Globus pallidus (tissue), 1 donor: ENCODE measurements around the gene FEN1.

Experiments
- DNase-seq: peaks from one replicate; pipeline ENCODE4 v3.0.0-alpha.2; 2015; ENCODE audit warnings: low spot score

FEN1 gene

DNA sequence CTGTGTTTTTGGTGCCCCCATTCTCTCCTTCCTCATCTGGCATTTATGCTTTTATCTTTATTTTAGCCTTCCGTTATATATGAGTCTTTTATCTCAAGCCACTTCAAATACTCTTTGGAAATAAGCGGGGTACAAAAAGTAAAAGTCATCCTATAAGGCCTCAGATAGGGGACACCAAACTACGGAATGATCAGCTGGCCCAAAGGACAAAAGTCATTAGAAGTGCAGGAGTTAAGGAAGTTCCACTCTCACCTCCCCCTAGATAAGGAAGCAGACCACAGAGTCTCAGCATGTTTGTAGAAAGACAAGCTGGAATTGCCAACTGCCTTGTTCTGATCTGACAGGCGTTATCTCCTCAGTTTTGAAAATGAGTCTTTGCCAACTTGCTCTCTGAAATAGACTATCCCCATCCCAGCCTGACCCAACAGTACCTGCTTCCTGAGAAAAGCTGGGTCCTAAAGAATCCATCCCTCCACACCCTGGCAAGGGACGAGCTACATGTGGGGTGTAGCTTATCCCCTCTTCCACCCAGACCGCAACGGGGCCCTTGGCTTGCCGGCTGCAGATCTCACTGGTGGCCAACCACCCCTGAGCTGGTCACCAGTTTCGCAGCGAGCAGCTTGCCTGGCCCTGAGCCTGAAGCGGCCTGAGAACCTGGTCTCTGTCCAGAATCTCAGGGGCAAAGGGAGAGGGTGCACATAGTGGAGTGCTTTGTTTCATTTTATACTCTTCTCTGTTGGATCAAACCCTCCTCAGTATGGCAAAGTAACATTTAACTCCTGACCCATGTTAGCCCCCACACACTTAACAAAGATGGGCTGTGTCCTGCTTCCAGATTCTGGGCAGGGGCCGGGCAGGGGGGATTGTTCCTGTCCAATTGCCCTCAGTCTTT, 49.2 kb downstream of the FEN1 start:
- DNase-seq = peak; percentile 59

- no peak for DNase-seq
These were observed 49.8 kb downstream of the FEN1 start for GRCh38 chr11:61842528-61842820.

DNA sequence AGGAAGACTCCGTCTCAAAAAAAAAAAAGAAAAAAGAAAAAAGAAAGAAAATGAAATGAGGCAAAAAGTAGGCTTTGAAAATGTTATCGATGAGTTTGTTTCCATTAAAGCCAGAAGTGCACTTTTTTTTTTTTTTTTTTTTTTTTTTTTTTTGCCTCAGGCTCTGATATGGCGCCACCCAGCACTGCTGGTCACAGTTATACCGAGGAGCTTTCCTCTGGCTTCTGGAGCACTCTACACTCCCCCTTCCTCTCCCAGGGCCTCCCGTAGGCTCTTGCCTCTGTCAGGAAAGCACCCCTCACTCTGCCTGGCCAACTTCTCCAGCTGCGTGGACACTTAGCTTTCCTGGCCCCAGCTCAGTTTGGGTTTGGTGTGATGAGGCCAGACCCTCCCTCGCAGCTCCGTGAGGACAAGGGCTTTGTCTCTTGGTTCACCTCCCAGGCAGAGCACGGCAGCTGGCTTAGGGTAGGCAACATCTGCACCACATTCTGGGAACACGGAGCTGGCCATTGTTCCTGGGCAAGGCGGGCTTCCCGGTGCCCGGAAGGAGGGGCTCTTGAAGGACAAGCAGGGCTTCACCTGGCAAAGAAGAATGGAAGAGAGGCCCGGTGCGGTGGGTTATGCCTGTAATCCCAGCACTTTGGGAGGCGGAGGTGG, 52.3 kb downstream of the FEN1 start:
- DNase-seq = no peak

- no peak for DNase-seq
These were observed 53.8 kb downstream of the FEN1 start for GRCh38 chr11:61846362-61847020.
